ENCODE measurements around the gene TESMIN.
A peak's percentile ranks its signal among the peaks of the same experiment; 100 is the strongest.

The TESMIN gene

DNA sequence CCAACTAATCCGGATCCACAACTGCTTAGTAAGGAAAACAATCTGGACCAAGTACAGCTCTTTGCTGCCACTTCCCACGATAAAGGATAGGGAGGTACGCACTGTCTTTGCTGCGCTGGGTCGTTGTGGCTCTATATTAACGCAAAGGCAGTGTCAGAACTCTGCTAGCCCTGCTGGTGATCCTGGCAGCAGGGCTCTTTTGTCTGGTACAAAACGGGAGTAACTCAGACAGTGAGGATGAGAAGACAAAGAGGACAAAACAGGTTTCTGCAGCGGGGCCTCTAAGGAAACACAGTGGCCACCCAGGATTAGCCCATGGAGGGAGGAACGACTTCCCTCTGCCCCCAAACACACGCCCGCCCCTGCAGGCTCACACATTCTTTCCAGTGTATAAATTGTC is 40.9 kb downstream of the TESMIN start:
- no peak overlapping the region for H3K4me3 ChIP-seq (ENCODE audit: low read depth, low read length)

DNA sequence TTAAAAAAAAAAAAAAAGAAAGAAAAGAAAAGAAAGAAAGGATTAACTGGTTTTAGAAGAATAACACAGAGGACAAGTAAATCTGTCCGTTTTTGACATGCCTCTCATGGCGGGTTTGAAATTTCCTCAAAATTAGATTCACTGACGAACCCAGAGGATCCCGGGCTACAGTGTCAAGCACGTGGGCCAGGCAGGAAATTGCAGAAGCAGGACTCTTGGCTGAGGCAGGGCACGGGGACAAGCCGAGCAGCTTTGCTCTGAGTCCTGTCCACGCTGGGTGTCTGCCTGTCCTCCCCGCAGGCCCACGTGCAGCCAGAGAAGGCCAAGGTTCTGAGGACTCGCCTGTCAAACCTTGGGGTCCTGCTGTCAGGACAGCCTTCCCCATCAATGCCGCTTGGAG is 42.3 kb downstream of the TESMIN start:
- Histone ChIP-seq H3K27me3 (ENCODE audit: control insufficient read depth, insufficient read depth, low read length) (no peaks in the 10 kb centered on the region), H3K27ac (ENCODE audit: low read depth, low read length) (no peak overlapping the region), H3K9ac (ENCODE audit: low read depth, low read length) (no peak overlapping the region), H3K4me1 (ENCODE audit: control insufficient read depth, insufficient read depth, low read length) (peaks cover 35% of the 10 kb centered on the region), H3K36me3 (ENCODE audit: control insufficient read depth, insufficient read depth, low read length) (no peaks in the 10 kb centered on the region), H3K4me3 (ENCODE audit: low read depth, low read length) (no peak overlapping the region), H3K9me3 (ENCODE audit: control insufficient read depth, insufficient read depth, low read length) (no peaks in the 10 kb centered on the region)

More for the DNA sequence above, 40.9 kb downstream of the TESMIN start:
- Histone ChIP-seq H3K27me3 (ENCODE audit: control insufficient read depth, insufficient read depth, low read length) (no peaks in the 10 kb centered on the region), H3K4me1 (ENCODE audit: control insufficient read depth, insufficient read depth, low read length) (peaks cover 33% of the 10 kb centered on the region), H3K9me3 (ENCODE audit: control insufficient read depth, insufficient read depth, low read length) (no peaks in the 10 kb centered on the region), H3K9ac (ENCODE audit: low read depth, low read length) (no peak overlapping the region), H3K36me3 (ENCODE audit: control insufficient read depth, insufficient read depth, low read length) (no peaks in the 10 kb centered on the region), H3K27ac (ENCODE audit: low read depth, low read length) (peak overlapping the region; percentile 33)

DNA sequence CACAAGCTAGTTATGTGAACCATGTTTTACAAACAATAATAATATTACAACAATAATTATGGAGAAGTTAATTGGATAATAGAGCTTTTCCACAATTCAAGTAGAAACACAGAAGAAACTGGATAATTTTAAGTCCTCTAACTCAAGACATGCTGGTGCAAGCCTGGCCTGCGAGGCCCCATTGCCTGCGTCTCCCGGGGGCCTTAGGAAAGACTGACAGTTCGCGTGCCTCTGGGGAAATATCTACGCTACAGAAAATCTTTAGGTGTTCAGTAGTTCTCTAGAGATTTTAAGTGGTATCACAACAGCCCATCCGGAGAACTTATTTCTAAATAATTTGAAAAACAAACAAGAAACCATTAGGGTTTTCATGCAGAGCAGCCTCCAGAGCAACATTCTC is 43.8 kb downstream of the TESMIN start:
- Histone ChIP-seq H3K9me3 (ENCODE audit: control insufficient read depth, insufficient read depth, low read length) (no peaks in the 10 kb centered on the region), H3K27me3 (ENCODE audit: control insufficient read depth, insufficient read depth, low read length) (no peaks in the 10 kb centered on the region), H3K4me3 (ENCODE audit: low read depth, low read length) (no peak overlapping the region), H3K4me1 (ENCODE audit: control insufficient read depth, insufficient read depth, low read length) (peaks cover 29% of the 10 kb centered on the region), H3K9ac (ENCODE audit: low read depth, low read length) (no peak overlapping the region), H3K36me3 (ENCODE audit: control insufficient read depth, insufficient read depth, low read length) (no peaks in the 10 kb centered on the region), H3K27ac (ENCODE audit: low read depth, low read length) (no peak overlapping the region)

DNA sequence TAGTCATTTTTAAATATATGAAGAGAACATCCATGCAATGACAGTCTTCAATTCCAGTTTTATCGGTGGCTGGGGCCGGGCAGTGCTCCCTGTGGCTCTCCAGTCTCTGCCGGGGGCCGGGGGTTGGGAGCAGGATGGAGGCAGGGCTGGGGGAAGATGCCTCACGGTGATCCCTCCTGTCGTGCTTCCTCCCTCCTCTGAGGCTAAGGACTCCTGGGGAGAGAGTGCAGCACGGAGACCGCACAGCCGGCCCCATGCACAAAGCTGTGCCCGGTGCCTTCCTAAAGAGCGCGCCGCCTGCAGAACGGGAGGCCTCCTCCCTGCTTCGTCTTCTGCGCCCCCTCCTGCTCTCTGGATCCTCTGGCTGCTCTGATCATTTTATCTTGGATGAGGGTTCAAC is 46.4 kb downstream of the TESMIN start:
- H3K36me3 ChIP-seq (ENCODE audit: control insufficient read depth, insufficient read depth, low read length): no peaks in the 10 kb centered on the region
- H3K27ac ChIP-seq (ENCODE audit: low read depth, low read length): no peak overlapping the region
- H3K4me1 ChIP-seq (ENCODE audit: control insufficient read depth, insufficient read depth, low read length): peaks cover 29% of the 10 kb centered on the region
- H3K9me3 ChIP-seq (ENCODE audit: control insufficient read depth, insufficient read depth, low read length): no peaks in the 10 kb centered on the region
- H3K27me3 ChIP-seq (ENCODE audit: control insufficient read depth, insufficient read depth, low read length): no peaks in the 10 kb centered on the region
- no peak overlapping the region for H3K9ac ChIP-seq (ENCODE audit: low read depth, low read length)
- H3K4me3 ChIP-seq (ENCODE audit: low read depth, low read length): no peak overlapping the region

DNA sequence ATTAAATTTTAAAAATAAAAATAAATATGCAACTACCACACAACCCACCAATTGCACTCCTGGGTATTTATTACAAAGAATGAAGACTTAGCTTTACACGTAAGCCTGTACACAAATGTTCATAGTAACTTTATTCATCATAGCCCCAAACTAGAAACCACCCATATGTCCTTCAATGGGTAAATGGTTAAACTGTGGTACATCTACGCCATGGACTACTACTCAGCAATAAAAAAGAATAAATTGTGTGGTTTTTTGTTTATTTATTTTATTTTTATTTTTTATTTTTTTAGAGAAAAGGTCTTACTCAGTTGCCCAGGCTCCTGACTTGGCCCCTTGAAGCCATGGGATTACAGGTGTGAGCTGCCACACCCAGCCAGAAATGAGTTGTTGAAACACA is 52.3 kb downstream of the TESMIN start:
- Histone ChIP-seq H3K9me3 (ENCODE audit: control insufficient read depth, insufficient read depth, low read length) (peaks cover 5% of the 10 kb centered on the region; the same call in 1 of the 2 replicates), H3K27me3 (ENCODE audit: control insufficient read depth, insufficient read depth, low read length) (no peaks in the 10 kb centered on the region), H3K4me1 (ENCODE audit: control insufficient read depth, insufficient read depth, low read length) (peaks cover 17% of the 10 kb centered on the region), H3K9ac (ENCODE audit: low read depth, low read length) (no peak overlapping the region), H3K27ac (ENCODE audit: low read depth, low read length) (no peak overlapping the region), H3K4me3 (ENCODE audit: low read depth, low read length) (no peak overlapping the region), H3K36me3 (ENCODE audit: control insufficient read depth, insufficient read depth, low read length) (no peaks in the 10 kb centered on the region)

DNA sequence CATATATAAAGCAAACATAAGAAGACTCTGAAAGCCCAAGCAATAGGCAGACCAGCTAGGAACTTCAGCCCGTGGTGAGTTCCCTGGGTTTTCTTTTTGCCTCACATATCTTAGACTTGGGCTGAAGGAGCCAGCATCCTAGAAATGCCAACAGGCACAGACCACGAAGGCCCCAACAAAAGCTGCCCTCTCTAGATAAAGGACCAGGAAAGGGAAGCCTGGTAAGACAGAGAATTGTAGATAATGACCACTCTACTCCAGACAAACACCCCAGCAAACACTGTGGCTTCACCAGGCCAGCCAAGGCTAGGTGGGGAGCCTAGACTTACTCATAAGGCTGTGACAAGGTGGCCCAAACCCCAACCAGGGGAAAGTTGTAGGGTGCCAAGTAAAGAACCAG is 55.8 kb downstream of the TESMIN start:
- H3K9me3 ChIP-seq (ENCODE audit: control insufficient read depth, insufficient read depth, low read length): peaks cover 5% of the 10 kb centered on the region; the same call in 1 of the 2 replicates
- H3K4me1 ChIP-seq (ENCODE audit: control insufficient read depth, insufficient read depth, low read length): peaks cover 36% of the 10 kb centered on the region
- no peak overlapping the region for H3K4me3 ChIP-seq (ENCODE audit: low read depth, low read length)
- no peak overlapping the region for H3K9ac ChIP-seq (ENCODE audit: low read depth, low read length)
- no peak overlapping the region for H3K27ac ChIP-seq (ENCODE audit: low read depth, low read length)
- peaks cover 10% of the 10 kb centered on the region for H3K36me3 ChIP-seq (ENCODE audit: control insufficient read depth, insufficient read depth, low read length)
- no peaks in the 10 kb centered on the region for H3K27me3 ChIP-seq (ENCODE audit: control insufficient read depth, insufficient read depth, low read length)

DNA sequence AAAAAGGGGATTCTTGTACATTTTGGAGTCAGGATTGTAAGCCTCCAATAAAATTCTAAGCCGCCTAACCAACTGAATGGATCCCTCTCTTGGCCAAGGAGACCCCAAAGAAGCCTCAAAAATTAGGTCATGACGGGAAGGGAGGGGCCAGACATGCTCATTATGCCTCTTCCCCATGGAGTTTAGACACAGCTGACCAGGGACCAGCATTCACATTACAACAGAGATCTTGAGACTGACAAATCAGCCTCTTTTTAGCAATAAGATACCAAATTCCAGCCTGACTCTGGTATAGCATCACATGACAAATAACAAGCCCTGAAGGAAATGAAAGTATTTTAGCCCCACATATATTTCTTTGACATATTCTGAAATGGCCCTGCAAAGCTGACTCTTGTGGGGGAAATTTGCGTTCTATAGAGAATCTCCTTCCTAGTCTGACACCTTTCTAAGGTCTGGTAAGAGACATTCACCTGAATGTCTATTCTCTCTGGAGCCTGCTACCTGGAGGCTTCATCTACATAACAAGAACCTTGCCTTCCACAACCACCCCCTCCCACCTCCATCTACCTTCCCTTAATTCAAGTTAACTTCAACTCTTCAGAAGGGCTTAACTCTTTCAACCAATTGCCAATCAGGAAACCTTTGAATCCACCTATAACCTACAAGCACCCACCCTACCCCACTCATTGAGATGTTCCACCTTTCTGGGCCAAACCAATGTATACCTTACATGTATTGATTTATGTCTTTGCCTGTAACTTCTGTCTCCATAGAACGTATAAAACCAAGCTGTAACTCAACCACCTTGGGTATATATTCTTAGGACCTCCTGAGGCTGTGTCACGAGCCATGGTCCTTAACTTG is 56.7 kb downstream of the TESMIN start:
- no peak overlapping the region for H3K9ac ChIP-seq (ENCODE audit: low read depth, low read length)
- H3K9me3 ChIP-seq (ENCODE audit: control insufficient read depth, insufficient read depth, low read length): peaks cover 5% of the 10 kb centered on the region; the same call in 1 of the 2 replicates
- peak overlapping the region; percentile 67 for H3K27ac ChIP-seq (ENCODE audit: low read depth, low read length)
- H3K4me3 ChIP-seq (ENCODE audit: low read depth, low read length): 0 out of 2 replicates have a peak overlapping the region, but pooled peaks have one; percentile 11
- H3K4me1 ChIP-seq (ENCODE audit: control insufficient read depth, insufficient read depth, low read length): peaks cover 42% of the 10 kb centered on the region
- H3K36me3 ChIP-seq (ENCODE audit: control insufficient read depth, insufficient read depth, low read length): peaks cover 13% of the 10 kb centered on the region
- no peaks in the 10 kb centered on the region for H3K27me3 ChIP-seq (ENCODE audit: control insufficient read depth, insufficient read depth, low read length)

DNA sequence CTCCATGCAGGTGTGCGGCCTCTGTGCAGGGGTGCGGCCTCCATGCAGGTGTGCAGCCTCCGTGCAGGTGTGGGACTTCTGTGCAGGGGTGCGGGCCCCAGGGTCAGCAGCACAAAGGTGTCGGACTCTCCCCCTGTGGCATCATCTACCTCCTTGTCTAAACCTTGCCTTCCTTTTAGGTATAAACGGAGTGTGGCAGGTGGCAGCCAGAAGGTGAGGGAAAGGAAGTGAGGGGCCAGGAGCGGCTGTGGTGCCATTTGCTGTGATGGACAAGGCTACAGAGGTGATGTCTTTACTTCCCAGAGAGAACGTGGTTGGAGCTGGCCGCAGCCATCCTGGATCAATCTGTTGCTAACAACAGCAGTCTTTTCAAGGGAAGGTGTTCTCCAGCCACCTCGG is 57.8 kb downstream of the TESMIN start:
- Histone ChIP-seq H3K9me3 (ENCODE audit: control insufficient read depth, insufficient read depth, low read length) (peaks cover 5% of the 10 kb centered on the region; the same call in 1 of the 2 replicates), H3K27me3 (ENCODE audit: control insufficient read depth, insufficient read depth, low read length) (no peaks in the 10 kb centered on the region), H3K36me3 (ENCODE audit: control insufficient read depth, insufficient read depth, low read length) (peaks cover 25% of the 10 kb centered on the region), H3K4me3 (ENCODE audit: low read depth, low read length) (no peak overlapping the region), H3K9ac (ENCODE audit: low read depth, low read length) (peak overlapping the region; percentile 56; the same call in 1 of the 2 replicates), H3K4me1 (ENCODE audit: control insufficient read depth, insufficient read depth, low read length) (peaks cover 44% of the 10 kb centered on the region), H3K27ac (ENCODE audit: low read depth, low read length) (peak overlapping the region; percentile 67)

DNA sequence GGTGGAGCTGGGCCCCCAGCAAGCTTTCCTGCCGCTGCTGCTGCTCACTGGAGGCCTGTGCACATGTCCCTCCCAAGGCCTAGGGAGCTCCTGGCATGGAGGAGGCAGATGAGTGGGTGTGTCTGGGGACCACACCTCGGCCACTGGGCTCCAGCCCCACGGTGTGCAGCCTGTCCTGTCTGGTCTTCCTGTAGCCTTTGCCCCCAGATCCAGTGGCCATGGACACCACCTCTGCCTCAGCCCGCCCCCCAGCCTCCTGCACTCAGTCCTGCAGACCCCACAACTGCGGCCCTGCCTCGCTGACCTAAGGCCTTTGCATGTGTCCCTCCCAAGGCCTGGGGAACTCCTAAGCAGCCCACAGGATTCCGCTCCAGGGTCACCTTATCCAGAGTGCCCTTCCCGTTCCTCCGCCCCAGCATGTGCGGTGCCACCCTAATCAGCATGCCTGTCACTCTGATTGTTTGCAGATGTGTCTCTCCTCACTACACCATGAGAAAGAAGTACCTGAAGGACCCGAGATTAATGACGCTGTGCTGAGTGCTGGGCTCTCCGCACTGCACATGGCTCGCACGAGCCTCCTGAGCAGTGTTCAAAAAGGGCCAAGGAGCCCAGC is 58.3 kb downstream of the TESMIN start:
- Histone ChIP-seq H3K4me3 (ENCODE audit: low read depth, low read length) (no peak overlapping the region), H3K27ac (ENCODE audit: low read depth, low read length) (no peak overlapping the region), H3K36me3 (ENCODE audit: control insufficient read depth, insufficient read depth, low read length) (peaks cover 29% of the 10 kb centered on the region), H3K4me1 (ENCODE audit: control insufficient read depth, insufficient read depth, low read length) (peaks cover 44% of the 10 kb centered on the region), H3K27me3 (ENCODE audit: control insufficient read depth, insufficient read depth, low read length) (no peaks in the 10 kb centered on the region), H3K9me3 (ENCODE audit: control insufficient read depth, insufficient read depth, low read length) (peaks cover 5% of the 10 kb centered on the region; the same call in 1 of the 2 replicates), H3K9ac (ENCODE audit: low read depth, low read length) (no peak overlapping the region)

DNA sequence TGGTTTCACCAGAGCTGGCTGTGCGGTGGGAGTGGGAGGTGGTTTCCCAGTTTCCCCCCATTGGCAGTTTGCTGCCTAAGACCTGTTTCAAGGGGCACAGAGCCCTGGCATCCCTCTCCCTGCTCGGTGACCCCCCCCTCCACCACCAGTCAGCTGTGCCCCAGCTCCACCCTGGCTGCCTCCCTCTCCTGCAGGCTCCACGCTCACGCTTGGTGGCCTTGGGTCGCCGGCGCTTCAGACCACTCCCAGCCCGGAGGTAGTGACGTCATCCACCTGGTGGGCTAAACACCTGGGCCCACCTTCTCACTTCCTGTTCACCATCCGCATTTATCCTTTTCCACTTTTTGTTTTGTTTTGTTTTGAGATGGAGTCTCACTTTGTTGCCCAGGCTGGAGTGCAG is 59.2 kb downstream of the TESMIN start:
- H3K4me3 ChIP-seq (ENCODE audit: low read depth, low read length): no peak overlapping the region
- H3K27ac ChIP-seq (ENCODE audit: low read depth, low read length): no peak overlapping the region
- H3K27me3 ChIP-seq (ENCODE audit: control insufficient read depth, insufficient read depth, low read length): no peaks in the 10 kb centered on the region
- peaks cover 44% of the 10 kb centered on the region for H3K4me1 ChIP-seq (ENCODE audit: control insufficient read depth, insufficient read depth, low read length)
- peaks cover 37% of the 10 kb centered on the region for H3K36me3 ChIP-seq (ENCODE audit: control insufficient read depth, insufficient read depth, low read length)
- H3K9ac ChIP-seq (ENCODE audit: low read depth, low read length): no peak overlapping the region
- H3K9me3 ChIP-seq (ENCODE audit: control insufficient read depth, insufficient read depth, low read length): peaks cover 5% of the 10 kb centered on the region; the same call in 1 of the 2 replicates

DNA sequence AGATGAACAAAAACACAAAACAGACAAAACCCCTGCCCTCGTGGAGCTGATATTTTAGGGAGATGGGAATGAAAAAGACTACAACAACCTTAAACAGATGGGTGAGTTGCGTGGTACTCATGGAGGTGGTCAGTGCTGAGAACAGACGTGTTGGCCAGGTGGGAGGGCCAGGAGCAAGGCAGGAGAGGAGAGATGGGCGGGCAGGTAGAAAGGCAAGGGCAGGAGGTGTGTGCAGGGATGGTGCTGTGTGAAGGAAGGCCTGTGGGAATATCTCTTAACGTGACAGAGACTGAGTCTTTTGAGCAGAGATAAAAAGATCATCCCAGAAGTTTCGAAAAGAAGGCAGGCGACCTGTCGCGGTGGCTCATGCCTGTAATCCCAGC is 59.9 kb downstream of the TESMIN start:
- H3K4me3 ChIP-seq (ENCODE audit: low read depth, low read length): no peak overlapping the region
- H3K9ac ChIP-seq (ENCODE audit: low read depth, low read length): no peak overlapping the region
- peaks cover 4% of the 10 kb centered on the region; the same call in 1 of the 2 replicates for H3K9me3 ChIP-seq (ENCODE audit: control insufficient read depth, insufficient read depth, low read length)
- peaks cover 45% of the 10 kb centered on the region for H3K36me3 ChIP-seq (ENCODE audit: control insufficient read depth, insufficient read depth, low read length)
- H3K4me1 ChIP-seq (ENCODE audit: control insufficient read depth, insufficient read depth, low read length): peaks cover 44% of the 10 kb centered on the region
- H3K27me3 ChIP-seq (ENCODE audit: control insufficient read depth, insufficient read depth, low read length): no peaks in the 10 kb centered on the region
- H3K27ac ChIP-seq (ENCODE audit: low read depth, low read length): no peak overlapping the region

Data from HUES48 (cell line).